GM06990 (cell line): ENCODE results near the gene FEM1B.

ENCODE experiments used
- DNase-seq: peaks from one replicate; pipeline ENCODE4 v3.0.0-alpha.2; 2011; ENCODE audit not compliant: insufficient read length; ENCODE audit errors: extremely low read depth
- H3K27me3 ChIP-seq: replicated peaks from 2 replicates; pipeline ENCODE4 v1.6.0; 2011; ENCODE audit warnings: low read length; ENCODE audit not compliant: control insufficient read depth, insufficient read depth
- H3K36me3 ChIP-seq: 2 replicates; pipeline ENCODE4 v1.5.1; 2011; ENCODE audit warnings: low read length; ENCODE audit not compliant: control insufficient read depth, insufficient read depth
- H3K4me3 ChIP-seq: replicated peaks from 2 replicates; pipeline ENCODE4 v1.5.1; 2011; ENCODE audit warnings: low read depth, mild to moderate bottlenecking, control low read depth, low read length
- CTCF ChIP-seq: IDR thresholded peaks from 2 replicates; pipeline ENCODE4 v1.5.1; 2011; ENCODE audit warnings: low read length, control low read depth, mild to moderate bottlenecking, inconsistent platforms; ENCODE audit not compliant: insufficient read depth, poor library complexity, severe bottlenecking

Gene FEM1B

GRCh38 chr15:68262514-68263356 is 14.8 kb upstream of the FEM1B start:
- no peak for DNase-seq
- no peak overlapping the region for H3K4me3 ChIP-seq
- no peaks in the 10 kb centered on the region for H3K27me3 ChIP-seq
- TF ChIP-seq CTCF = no peak
- no peaks in the 10 kb centered on the region for H3K36me3 ChIP-seq

- Histone ChIP-seq H3K4me3 (no peak overlapping the region), H3K36me3 (no peaks in the 10 kb centered on the region), H3K27me3 (no peaks in the 10 kb centered on the region)
- TF ChIP-seq CTCF = no peak
- no peak for DNase-seq
These were observed 13.3 kb upstream of the FEM1B start for GRCh38 chr15:68264282-68264681.

- TF ChIP-seq CTCF = no peak
- H3K27me3 ChIP-seq = no peaks in the 10 kb centered on the region
- no peak overlapping the region for H3K4me3 ChIP-seq
- H3K36me3 ChIP-seq = no peaks in the 10 kb centered on the region
- no peak for DNase-seq
These were observed 12.5 kb upstream of the FEM1B start for GRCh38 chr15:68265081-68265480.

GRCh38 chr15:68265674-68266073 is 11.9 kb upstream of the FEM1B start:
- Histone ChIP-seq H3K36me3 (no peaks in the 10 kb centered on the region), H3K4me3 (no peak overlapping the region), H3K27me3 (no peaks in the 10 kb centered on the region)
- TF ChIP-seq CTCF = no peak
- no peak for DNase-seq

GRCh38 chr15:68268405-68268804 is 9.1 kb upstream of the FEM1B start:
- no peak for DNase-seq
- Histone ChIP-seq H3K27me3 (no peaks in the 10 kb centered on the region), H3K36me3 (no peaks in the 10 kb centered on the region), H3K4me3 (no peak overlapping the region)
- TF ChIP-seq CTCF = no peak
